Smooth muscle cell (in vitro differentiated cells): ENCODE measurements around the gene FBXO30. TPM values are rescaled to one million over a fixed set of nuclear protein-coding genes. Genes with fewer than 3 reads are reported as not detected.

Experiments
- DNase-seq: peaks from one replicate; lab custom pipeline; 2025; ENCODE audit not compliant: unreplicated experiment; lab: John Stamatoyannopoulos, UW
- H2AFZ ChIP-seq: fragments of 200-600 bp; sonication (generic); 2 replicates; pipeline ENCODE4 v1.6.0; 2016; ENCODE audit warnings: antibody characterized with exemption, low read depth, mild to moderate bottlenecking
- H3F3A ChIP-seq: fragments of 200-600 bp; sonication (generic); 2 replicates; pipeline ENCODE4 v1.6.0; 2017; ENCODE audit warnings: antibody characterized with exemption, low read depth
- H3K27ac ChIP-seq: fragments of 200-600 bp; sonication (generic); 2 replicates; pipeline ENCODE4 v1.5.1; 2016; ENCODE audit warnings: low read depth, mild to moderate bottlenecking
- H3K27me3 ChIP-seq: fragments of 200-600 bp; sonication (generic); 2 replicates; pipeline ENCODE4 v1.6.1; 2016; ENCODE audit warnings: low read depth, mild to moderate bottlenecking
- H3K36me3 ChIP-seq: fragments of 200-600 bp; sonication (generic); 2 replicates; pipeline ENCODE4 v1.5.1; 2016; ENCODE audit warnings: low read depth
- H3K4me1 ChIP-seq: fragments of 200-600 bp; sonication (generic); 2 replicates; pipeline ENCODE4 v1.5.1; 2016; ENCODE audit warnings: low read depth
- H3K4me2 ChIP-seq: fragments of 200-600 bp; sonication (generic); 2 replicates; pipeline ENCODE4 v1.6.0; 2016; ENCODE audit warnings: mild to moderate bottlenecking
- H3K4me3 ChIP-seq: fragments of 200-600 bp; sonication (generic); 2 replicates; pipeline ENCODE4 v1.5.1; 2016; ENCODE audit warnings: mild to moderate bottlenecking
- H3K79me2 ChIP-seq: fragments of 200-600 bp; sonication (generic); 2 replicates; pipeline ENCODE4 v1.6.0; 2016; ENCODE audit warnings: low read depth, mild to moderate bottlenecking
- H3K9ac ChIP-seq: fragments of 200-600 bp; sonication (generic); 2 replicates; pipeline ENCODE4 v1.6.0; 2016; ENCODE audit warnings: low read depth
- H3K9me3 ChIP-seq: fragments of 200-600 bp; sonication (generic); replicated peaks from 2 replicates; pipeline ENCODE4 v1.5.1; 2016; ENCODE audit warnings: low read depth
- H4K20me1 ChIP-seq: fragments of 200-600 bp; sonication (generic); 2 replicates; pipeline ENCODE4 v1.6.0; 2016; ENCODE audit warnings: low read depth
- CTCF ChIP-seq: fragments of 200-600 bp; sonication (generic); IDR thresholded peaks from 2 replicates; pipeline ENCODE4 v1.5.1; 2017; ENCODE audit warnings: borderline replicate concordance, mild to moderate bottlenecking, antibody characterized with exemption; ENCODE audit not compliant: insufficient read depth, poor library complexity, severe bottlenecking
- WGBS: methylation state at CpG from one replicate; pipeline ENCODE4 v1.1.7; 2016; ENCODE audit warnings: low lambda C conversion rate; 5-methylcytosine and 5-hydroxymethylcytosine counted together
- polyA plus RNA-seq: library from polyadenylated mRNA; unstranded; fragments of >200 nt; fragmentation: Nextera tagmentation; extraction: Ambion mirVana; gene quantifications from 2 replicates; pipeline ENCODE4 v1.2.1, GENCODE V29; 2016
- total RNA-seq: library from RNA; depleted of rRNA; stranded (reverse); fragments of >200 nt; gene quantifications from 2 replicates; pipeline ENCODE4 v1.2.3, GENCODE V29; 2014

The FBXO30 gene
- total and polyA plus RNA-seq, 2 experiments from 2014 or later, result 3.1 to 10.3 TPM

DNA sequence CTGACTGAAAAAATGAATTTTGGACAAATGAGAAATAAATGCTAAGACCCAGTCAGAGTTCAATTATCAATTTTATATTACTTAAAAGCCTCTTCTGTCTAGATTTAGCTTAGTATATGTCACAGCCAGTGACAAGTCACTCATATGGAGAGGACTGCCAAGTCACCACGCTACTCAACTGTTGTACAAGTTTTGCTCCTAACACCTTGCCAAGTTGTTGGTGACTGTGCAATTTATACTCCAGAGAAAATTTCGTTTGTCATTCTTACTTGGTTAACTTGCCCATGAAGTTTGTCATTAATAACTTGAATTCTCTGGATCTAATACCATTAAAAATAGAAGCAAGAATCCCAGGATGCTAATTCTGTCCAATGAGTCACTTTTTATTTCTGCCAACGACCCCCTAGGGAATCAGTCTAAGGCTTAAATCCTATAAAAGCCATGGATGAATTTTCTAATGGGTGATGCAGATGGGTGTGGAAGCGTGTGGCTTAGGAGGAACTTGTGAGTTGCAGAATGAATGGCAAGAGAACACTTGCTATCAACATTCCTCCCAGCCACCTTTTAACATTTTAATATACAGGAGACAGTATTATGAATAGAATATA is 30.4 kb upstream of the FBXO30 start:
- H3K79me2 ChIP-seq, result no peaks in the 10 kb centered on the region
- H4K20me1 ChIP-seq, result no peaks in the 10 kb centered on the region
- no peak for DNase-seq
- H2AFZ ChIP-seq, result no peak overlapping the region
- H3K9ac ChIP-seq, result no peak overlapping the region
- no peak for TF ChIP-seq CTCF
- H3K4me3 ChIP-seq, result no peak overlapping the region
- H3K4me1 ChIP-seq, result no peaks in the 10 kb centered on the region
- no peaks in the 10 kb centered on the region for H3K27me3 ChIP-seq
- H3F3A ChIP-seq, result no peaks in the 10 kb centered on the region
- H3K4me2 ChIP-seq, result no peak overlapping the region
- WGBS, result 79% methylated on average over 4 of the region's 4 CpGs
- no peak overlapping the region for H3K27ac ChIP-seq
- H3K9me3 ChIP-seq, result no peaks in the 10 kb centered on the region
- H3K36me3 ChIP-seq, result no peaks in the 10 kb centered on the region

- H3K36me3 ChIP-seq, result no peaks in the 10 kb centered on the region
- WGBS, result 95% methylated on average over 3 of the region's 3 CpGs
- H3F3A ChIP-seq, result no peaks in the 10 kb centered on the region
- no peaks in the 10 kb centered on the region for H3K79me2 ChIP-seq
- no peaks in the 10 kb centered on the region for H3K4me1 ChIP-seq
- H4K20me1 ChIP-seq, result no peaks in the 10 kb centered on the region
- H2AFZ ChIP-seq, result no peak overlapping the region
- no peak overlapping the region for H3K27ac ChIP-seq
- no peaks in the 10 kb centered on the region for H3K9me3 ChIP-seq
- no peak for DNase-seq
- H3K4me2 ChIP-seq, result no peak overlapping the region
- no peak overlapping the region for H3K4me3 ChIP-seq
- TF ChIP-seq CTCF, result no peak
- no peak overlapping the region for H3K9ac ChIP-seq
- H3K27me3 ChIP-seq, result no peaks in the 10 kb centered on the region
Observed at GRCh38 chr6:145842693-145843546, 28.3 kb upstream of the FBXO30 start.

DNA sequence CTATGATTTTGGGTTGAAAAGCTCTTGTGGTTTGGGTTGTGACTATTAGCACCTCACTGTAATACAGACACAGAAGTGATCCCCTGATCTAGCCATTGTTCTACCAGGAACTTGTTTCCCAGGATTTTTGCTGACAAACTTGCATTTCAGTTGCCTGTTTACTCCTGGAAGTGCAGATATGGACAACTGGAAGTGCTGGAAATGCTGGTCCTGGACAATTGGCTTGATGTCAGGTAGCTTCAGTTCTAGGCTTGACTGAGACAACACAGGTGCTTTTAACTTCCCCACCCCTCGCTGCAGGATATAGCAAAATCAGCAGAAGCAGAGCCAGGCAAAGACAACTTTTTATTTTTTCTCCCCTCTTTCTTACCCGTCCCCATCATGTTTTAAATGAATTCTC is 27.1 kb upstream of the FBXO30 start:
- Histone ChIP-seq H3K4me1 (peaks cover under 1% of the 10 kb centered on the region), H2AFZ (no peak overlapping the region), H3K4me2 (no peak overlapping the region), H3K79me2 (no peaks in the 10 kb centered on the region), H4K20me1 (no peaks in the 10 kb centered on the region), H3K4me3 (no peak overlapping the region), H3K9me3 (no peaks in the 10 kb centered on the region), H3K27me3 (no peaks in the 10 kb centered on the region), H3K36me3 (no peaks in the 10 kb centered on the region), H3K27ac (no peak overlapping the region), H3F3A (no peaks in the 10 kb centered on the region), H3K9ac (no peak overlapping the region)
- no peak for TF ChIP-seq CTCF
- DNase-seq, result no peak
- WGBS, result 74% methylated on average over 2 of the region's 2 CpGs
